Measurements from ENCODE around the gene MCL1. TPM values are rescaled to one million over a fixed set of nuclear protein-coding genes. Genes with fewer than 3 reads are reported as not detected.

MCL1 gene
- total and polyA plus RNA-seq, 2 of the 13 experiments (the other 11 are each of a cell fraction or from before 2014, with no cell fraction given) = 69.5 to 125 TPM

DNA sequence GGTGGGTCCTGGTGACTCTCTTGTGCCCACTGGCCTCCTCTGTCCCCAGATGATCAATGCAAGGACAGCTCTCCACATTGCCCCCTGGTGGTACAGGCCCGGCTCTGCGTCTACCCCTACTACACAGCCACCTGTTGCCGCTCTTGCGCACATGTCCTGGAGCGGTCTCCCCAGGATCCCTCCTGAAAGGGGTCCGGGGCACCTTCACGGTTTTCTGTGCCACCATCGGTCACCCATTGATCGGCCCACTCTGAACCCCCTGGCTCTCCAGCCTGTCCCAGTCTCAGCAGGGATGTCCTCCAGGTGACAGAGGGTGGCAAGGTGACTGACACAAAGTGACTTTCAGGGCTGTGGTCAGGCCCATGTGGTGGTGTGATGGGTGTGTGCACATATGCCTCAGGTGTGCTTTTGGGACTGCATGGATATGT, 19.4 kb downstream of the MCL1 start (continued):
- TF ChIP-seq SMC3 (IDR thresholded peaks at IDR 0.05; ENCODE audit: low read length) (peak; percentile 73), CREB3 (CRISPR knock-in tag; IDR thresholded peaks at IDR 0.05) (no peak), ZNF576 (CRISPR knock-in tag; IDR thresholded peaks at IDR 0.05) (no peak), GABPB1 (CRISPR knock-in tag; IDR thresholded peaks at IDR 0.05) (peak; percentile 28; the same call in 1 of the 2 replicates), BORCS8-MEF2B (CRISPR knock-in tag; IDR thresholded peaks at IDR 0.05) (peak; percentile 74), ATF2 (CRISPR knock-in tag; IDR thresholded peaks at IDR 0.05) (0 out of 2 replicates have a peak, but pooled peaks have one; percentile 22), SMAD1 (CRISPR knock-in tag; IDR thresholded peaks at IDR 0.05; ENCODE audit: borderline replicate concordance, low read depth) (no peak), REPIN1 (CRISPR knock-in tag; IDR thresholded peaks at IDR 0.05; ENCODE audit: borderline replicate concordance, low read depth) (0 out of 2 replicates have a peak, but pooled peaks have one; percentile 28), MED13 (CRISPR knock-in tag; IDR thresholded peaks at IDR 0.05) (no peak), PHF21A (CRISPR knock-in tag; IDR thresholded peaks at IDR 0.05) (no peak), ZNF614 (CRISPR knock-in tag; IDR thresholded peaks at IDR 0.05; ENCODE audit: borderline replicate concordance) (0 out of 2 replicates have a peak, but pooled peaks have one; percentile 57), TRIM24 (CRISPR knock-in tag; IDR thresholded peaks at IDR 0.05) (no peak), ZNF207 (IDR thresholded peaks at IDR 0.05; ENCODE audit: borderline replicate concordance) (no peak), ZNF326 (CRISPR knock-in tag; IDR thresholded peaks at IDR 0.05; ENCODE audit: borderline replicate concordance) (no peak), FOXO1 (CRISPR knock-in tag; IDR thresholded peaks at IDR 0.05) (peak; percentile 13; the same call in 1 of the 2 replicates), HOXA9 (CRISPR knock-in tag; IDR thresholded peaks at IDR 0.05; ENCODE audit: borderline replicate concordance) (no peak), ZNF768 (CRISPR knock-in tag; IDR thresholded peaks at IDR 0.05) (0 out of 2 replicates have a peak, but pooled peaks have one; percentile 31), SIN3A (IDR thresholded peaks at IDR 0.05; ENCODE audit: borderline replicate concordance, low read depth, low read length) (no peak), ZSCAN25 (CRISPR knock-in tag; IDR thresholded peaks at IDR 0.05) (no peak), ZNF180 (CRISPR knock-in tag; IDR thresholded peaks at IDR 0.05; ENCODE audit: borderline replicate concordance, low read depth) (no peak), ZBTB33 (CRISPR knock-in tag; IDR thresholded peaks at IDR 0.05) (peak; percentile 91), SPEN (CRISPR knock-in tag; IDR thresholded peaks at IDR 0.05; ENCODE audit: low read depth) (peak; percentile 43; the same call in 1 of the 2 replicates)
- TF ChIP-seq, protein P1, sequence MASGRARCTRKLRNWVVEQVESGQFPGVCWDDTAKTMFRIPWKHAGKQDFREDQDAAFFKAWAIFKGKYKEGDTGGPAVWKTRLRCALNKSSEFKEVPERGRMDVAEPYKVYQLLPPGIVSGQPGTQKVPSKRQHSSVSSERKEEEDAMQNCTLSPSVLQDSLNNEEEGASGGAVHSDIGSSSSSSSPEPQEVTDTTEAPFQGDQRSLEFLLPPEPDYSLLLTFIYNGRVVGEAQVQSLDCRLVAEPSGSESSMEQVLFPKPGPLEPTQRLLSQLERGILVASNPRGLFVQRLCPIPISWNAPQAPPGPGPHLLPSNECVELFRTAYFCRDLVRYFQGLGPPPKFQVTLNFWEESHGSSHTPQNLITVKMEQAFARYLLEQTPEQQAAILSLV (CRISPR knock-in tag; IDR thresholded peaks at IDR 0.05; ENCODE audit: borderline replicate concordance) = peak; percentile 42; the same call in 1 of the 2 replicates
